Measurements from ENCODE around the gene TMEM40.
"Not testable (repeated sequence)": the region's sequence is repeated elsewhere in the genome, so short reads cannot be mapped to it uniquely, and the experiment has no call there.

TMEM40 gene

GRCh38 chr3:12759097-12759679, at the start of gene TMEM40:
Gene TMEM40, minus strand, starts transcription at chr3:12759259. Its CDS starts 9,427 bp downstream, at chr3:12749832.
- no peak for DNase-seq

DNA sequence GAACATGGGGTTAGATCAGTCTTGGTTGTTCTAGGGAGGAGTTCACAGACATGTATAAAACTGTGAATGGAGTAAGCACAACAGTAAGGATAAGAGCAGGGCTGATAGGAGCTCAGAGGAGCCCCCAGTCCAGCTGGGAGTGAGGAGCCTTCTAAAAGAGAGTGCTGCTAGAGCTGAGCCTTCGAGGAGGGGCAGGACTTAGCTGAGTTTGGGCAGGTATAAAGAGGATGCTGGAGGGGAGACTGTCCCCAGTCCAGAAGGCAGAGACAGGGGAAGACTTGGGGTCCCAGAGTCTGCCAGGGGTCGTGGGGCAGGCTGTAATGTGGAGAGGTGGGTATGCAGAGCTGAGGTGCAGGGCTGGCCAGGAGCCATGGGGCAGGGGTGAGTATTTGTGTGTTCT, 49.5 kb upstream of the TMEM40 start:
- no peak for DNase-seq

- DNase-seq: no peak
Observed at GRCh38 chr3:12807601-12808359, 48.7 kb upstream of the TMEM40 start.

DNA sequence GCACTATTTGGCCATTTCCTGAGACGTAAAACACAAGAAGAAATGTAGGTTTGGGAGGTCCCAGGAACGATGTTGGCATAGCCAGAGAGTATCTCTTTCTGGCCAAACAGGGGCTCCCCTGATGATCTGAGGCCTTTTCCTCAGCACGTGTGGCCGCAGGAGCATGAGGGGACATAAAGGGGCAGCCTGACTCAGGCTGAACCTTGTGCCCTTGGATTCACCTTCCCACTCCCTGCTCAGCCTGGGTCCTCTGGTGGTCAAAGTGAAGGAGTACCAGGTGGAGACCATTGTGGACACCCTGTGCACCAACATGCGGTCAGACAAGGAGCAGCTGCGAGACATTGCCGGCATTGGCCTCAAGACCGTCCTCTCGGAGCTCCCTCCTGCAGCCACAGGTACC, 48.0 kb upstream of the TMEM40 start:
- no peak for DNase-seq

DNA sequence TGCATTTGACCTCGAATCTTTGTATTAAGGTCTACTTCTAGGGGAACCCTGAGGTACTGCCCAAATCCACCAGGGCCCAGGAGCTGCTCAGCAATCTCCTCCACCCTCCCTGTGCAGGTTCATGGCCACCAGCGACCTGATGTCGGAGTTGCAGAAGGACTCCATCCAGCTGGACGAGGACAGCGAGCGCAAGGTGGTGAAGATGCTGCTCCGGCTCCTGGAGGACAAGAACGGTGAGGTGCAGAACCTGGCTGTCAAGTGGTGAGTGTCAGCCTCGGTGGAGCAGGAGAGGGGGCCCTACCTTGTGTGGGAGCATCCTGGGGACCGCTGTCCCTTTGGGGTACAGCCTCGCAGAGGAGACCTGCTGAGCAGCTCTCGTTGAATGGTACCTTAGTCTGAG, 44.3 kb upstream of the TMEM40 start:
- no peak for DNase-seq

GRCh38 chr3:12799525-12800440, 40.7 kb upstream of the TMEM40 start:
- DNase-seq: no peak

DNA sequence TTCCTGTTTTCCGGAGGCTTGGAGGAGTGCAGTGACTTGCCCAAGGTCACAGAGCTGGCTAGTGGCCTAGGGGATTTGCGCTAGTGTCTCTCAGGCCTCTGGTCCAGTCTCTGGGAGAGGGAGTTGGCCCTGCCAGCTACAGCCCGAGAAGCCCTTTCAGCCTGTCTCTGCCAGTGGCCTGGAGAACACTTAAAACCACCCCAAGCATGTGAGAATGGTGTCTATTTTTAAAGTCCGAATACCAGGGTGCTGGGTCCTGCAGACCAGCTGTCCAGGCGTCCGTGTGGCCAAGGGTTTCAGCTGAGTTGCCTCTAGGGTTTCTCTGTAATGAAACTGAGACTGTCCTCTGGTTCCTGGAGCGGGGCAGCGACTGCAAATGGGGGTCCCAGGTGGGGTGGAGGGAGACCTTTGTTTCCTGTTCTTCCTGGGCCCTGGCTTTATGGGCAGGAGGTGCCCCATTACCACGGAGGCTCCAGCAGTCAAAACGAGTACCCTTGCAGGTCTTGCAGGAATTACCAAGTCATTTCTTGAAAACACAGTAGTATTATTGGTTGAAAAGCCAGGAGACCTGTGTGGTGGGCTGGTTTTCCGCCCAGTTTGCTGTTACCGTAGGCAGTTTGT, 39.6 kb upstream of the TMEM40 start:
- no peak for DNase-seq

DNA sequence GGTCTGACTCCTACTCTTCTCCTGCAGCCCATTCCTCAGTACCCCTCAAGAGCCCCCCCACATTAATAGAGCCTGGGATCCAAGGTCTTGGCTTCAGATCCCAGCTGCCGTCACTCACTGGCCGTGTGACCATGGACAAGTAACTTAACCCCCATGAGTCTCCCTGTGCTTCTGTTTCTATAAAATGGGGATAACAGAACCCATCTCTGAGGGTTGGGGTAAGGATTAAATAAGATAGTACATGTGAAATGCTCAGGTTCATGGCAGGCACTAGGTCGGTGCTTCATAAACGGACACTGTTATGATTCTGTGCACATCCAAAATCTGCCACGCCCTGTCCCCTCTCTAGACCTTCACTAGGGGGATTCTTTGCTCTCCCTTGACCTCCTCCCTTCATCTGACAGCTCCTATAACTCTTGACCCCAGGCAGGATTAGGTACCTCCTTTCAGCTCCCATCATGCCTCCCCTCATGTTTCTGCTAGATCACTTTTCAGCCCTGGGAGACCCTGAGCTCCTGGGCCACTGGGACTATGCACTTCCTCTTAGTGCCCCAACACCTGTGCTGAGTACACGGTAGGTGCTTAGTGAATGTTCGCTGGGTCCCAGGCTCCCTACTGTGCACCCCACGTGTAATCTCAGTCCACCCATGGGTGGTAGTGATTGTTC, 39.0 kb upstream of the TMEM40 start:
- DNase-seq: no peak

GRCh38 chr3:12797124-12797891, 38.2 kb upstream of the TMEM40 start:
- DNase-seq: no peak

DNA sequence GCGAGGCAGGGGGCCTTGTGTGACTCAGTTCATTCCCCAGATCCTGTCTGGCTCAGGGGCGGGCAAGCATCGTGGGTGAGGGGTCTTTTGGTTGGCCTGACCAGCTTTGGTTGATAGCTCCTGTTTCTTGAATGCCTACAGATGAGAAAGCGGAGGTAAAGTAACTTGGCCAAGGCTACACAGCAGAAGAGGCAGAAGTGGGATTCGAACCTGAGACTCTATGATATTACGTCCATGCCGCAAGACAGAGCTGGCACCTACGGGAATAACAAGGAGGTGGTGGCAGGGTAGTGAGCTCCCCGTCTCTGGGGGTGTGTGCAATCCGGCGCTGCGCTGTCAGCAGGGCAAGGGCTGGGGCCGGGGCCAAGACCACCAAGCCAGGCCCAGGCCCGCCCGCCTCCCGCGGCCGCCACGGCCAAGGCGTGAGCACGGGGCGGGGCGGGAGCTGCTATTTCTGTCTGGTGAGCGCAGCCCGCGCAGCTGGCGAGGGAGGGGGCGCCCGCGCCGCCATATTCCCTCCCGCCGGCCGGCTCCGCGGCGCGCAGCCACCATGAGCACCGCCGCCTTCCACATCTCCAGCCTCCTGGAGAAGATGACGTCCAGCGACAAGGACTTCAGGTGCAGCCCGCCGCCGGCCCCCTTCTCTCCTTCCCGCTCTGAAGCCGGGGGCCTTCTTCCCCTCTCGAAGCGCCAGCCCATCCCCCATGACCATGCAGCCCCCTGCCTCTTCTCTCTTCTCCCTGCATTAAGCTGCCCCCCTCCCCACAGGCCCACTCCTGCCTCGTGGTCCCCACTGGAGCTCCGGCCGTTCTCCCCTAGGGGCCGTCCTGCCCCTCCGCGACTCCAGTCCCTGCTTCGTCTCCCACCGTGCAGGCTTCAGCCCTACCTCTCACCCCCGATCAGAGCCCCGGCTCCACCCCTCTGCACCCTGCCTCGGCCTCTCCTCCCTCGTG, 37.4 kb upstream of the TMEM40 start, which contains the start of gene CAND2:
Gene CAND2, plus strand, starts transcription at position 510 of the 953 bp plus-strand sequence. Its CDS starts 41 bp downstream, at position 551.
- DNase-seq: peak; percentile 23 to 25

DNA sequence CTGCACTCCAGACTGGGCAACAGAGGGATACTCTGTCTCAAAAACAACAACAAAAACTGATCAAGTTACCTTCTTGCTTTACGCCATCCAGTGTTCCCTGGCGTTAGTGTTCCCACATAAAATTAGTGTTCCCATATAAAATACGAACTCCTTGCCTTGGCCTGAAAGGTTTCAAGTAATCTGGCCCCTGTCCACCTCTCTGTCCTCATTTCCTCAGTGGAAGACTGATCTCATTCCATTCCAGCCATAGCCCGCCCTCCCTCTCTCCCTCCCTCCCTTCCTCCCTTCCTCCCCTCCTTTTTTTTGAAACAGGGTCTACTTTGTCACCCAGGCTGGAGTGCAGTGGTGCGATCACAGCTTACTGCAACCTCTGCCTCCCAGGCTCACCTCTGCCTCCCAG, 34.6 kb upstream of the TMEM40 start:
- DNase-seq: no peak

- no peak for DNase-seq
Observed at GRCh38 chr3:12791430-12791829, 32.4 kb upstream of the TMEM40 start.

DNA sequence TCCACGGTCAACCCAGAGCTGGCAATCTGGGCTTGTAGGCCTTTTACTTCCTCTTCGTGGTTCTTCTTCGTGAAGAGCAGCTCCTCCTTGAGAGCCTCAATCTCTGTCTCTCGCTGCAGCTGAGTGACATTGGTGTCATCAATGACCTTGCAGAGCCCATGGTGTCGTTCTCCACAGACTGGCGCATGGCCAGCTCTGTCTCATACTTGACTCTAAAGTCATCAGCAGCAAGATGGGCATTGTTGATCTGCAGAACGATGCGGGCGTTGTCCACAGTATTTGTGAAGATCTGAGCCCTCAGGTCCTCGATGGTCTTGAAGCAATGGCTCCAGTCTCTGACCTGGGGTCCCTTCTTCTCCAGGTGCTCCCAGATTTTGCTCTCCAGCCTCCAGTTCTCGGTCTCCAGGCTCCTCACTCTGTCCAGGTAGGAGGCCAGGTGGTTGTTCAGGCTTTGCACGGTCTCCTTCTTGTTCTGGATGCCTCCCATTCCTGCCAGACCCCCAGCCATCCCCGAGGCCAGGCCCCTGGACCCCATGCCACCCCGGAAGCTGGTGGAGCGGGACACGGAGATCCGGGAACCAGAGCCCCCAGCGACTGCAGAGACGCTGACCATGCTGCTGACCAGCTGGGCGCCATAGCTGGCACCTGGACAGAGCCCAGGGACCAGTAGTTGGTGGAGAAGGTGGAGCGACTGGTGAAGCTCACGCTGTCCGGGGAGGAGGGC, 29.1 kb upstream of the TMEM40 start:
- DNase-seq: not testable (repeated sequence)

- DNase-seq: peak; percentile 31 to 71
Observed at GRCh38 chr3:12787346-12787745, 28.3 kb upstream of the TMEM40 start.

DNA sequence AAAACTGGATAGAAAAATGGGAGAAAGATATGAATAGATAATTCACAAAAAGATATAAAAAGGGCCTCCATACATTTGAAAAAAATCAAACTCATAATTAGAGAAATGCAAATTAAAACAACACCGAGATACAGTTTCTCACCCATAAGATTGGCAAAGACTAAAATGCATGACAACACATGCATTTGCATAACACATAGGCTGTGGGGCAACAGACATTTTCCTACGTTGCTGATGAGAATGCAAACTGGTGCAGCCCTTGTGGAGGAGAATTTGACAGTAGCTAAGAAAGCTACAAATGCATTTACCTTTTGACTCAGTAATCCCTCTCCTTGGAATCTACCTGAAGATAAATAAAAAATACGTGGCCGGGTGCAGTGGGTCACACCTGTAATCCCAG, 26.0 kb upstream of the TMEM40 start:
- DNase-seq: no peak

DNA sequence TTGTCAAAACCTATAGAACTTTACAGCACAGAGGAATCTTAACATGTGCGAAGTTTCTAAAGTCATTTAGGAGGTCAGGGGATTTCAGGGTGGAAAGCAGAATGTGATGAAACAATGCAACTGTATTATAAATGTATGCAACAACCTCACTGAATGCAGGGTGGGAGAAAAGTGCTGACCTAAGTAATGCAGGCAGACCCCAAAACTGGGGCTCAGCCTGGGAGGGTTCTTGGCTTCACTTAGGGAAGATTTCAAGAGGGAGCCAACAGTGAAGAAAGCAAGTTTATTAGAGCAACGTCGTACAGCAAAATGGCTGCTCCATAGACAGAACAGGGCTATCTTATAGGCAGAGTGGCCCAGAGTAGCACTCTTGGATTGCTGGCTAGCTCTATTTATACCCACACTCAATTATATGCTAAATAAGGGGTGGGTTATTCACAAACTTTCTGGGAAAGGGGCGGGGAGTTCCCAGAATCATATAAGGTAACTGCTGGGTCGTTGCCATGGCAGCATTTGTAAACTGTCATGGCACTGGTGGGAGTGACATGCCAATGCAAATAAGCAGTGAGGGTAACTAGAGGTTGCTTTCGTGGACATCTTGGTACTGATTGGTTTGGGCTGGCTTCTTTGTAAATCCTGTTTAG, 23.2 kb upstream of the TMEM40 start:
- DNase-seq: no peak

DNA sequence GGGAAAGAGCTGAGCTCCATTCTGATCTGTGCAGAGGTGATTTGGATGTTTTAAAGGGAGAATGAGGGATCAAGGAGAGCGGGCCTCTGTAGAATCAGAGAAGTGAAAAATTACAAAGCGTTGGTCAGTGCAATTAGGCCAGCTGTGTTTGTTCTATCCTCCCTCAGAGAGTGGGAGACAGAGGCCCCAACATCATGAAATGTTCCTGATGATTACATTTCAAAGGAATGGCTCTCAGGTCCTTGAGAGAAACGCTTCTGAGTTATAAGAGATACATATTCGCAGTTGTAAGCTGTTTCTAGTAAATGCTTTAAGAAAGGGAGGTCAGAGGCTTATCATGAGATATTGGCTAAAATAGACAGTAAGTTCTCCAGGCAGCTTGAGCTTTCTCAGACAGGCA, 21.7 kb upstream of the TMEM40 start:
- DNase-seq: no peak

DNA sequence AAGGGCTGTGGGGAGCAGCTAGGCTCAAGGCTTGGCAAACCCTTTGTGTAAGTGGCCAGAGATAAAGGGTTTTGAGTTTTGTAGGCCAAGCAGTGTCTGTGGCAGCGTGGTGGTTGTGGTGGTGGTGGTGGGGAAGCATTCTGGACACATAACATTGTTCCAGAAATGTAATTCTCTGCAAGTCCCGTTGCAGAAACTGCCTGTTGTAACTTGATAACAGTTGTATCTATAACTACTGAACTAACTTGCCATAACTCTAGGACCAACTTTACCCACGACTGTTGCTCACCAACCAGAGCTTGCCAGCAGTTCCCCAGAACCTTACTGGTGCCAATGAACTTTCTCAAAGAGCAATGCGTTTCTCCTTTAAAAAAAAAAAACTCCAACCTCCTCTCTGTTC, 18.1 kb upstream of the TMEM40 start:
- no peak for DNase-seq

DNA sequence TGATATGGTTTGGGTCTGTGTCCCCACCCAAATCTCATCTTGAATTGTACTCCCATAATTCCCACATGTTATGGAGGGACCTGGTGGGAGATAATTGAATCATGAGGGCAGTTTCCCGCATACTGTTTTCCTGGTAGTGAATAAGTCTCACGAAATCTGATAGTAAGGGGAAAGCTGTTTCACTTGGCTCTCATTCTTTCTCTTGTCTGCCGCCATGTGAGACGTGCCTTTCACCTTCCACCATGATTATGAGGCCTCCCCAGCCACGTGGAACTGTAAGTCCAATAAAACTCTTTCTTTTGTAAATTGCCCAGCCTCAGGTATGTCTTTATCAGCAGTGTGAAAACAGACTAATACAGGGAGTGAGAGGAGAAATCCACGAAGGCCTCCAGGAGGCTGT, 16.9 kb upstream of the TMEM40 start:
- DNase-seq: not testable (repeated sequence)

Data from activated CD4-positive, alpha-beta T cell treated with anti-CD3 and anti-CD28 coated beads for 4 hours (primary cell).